Neural progenitor cell (in vitro differentiated cells): ENCODE results near the gene AEBP1. TPM values are rescaled to one million over a fixed set of nuclear protein-coding genes. Genes with fewer than 3 reads are reported as not detected.
A peak's percentile ranks its signal among the peaks of the same experiment; 100 is the strongest.

Experiments used
- DNase-seq: peaks from one replicate; pipeline ENCODE4 v3.0.0-alpha.2; 2016; ENCODE audit warnings: low spot score
- H2AFZ ChIP-seq: fragments of 200-600 bp; sonication (generic); replicated peaks from 2 replicates; pipeline ENCODE4 v1.6.1; 2016; ENCODE audit warnings: antibody characterized with exemption
- H3F3A ChIP-seq: fragments of 200-600 bp; sonication (generic); 2 replicates; pipeline ENCODE4 v1.6.1; 2016; ENCODE audit warnings: antibody characterized with exemption, low read depth
- H3K27ac ChIP-seq: fragments of 200-600 bp; sonication (generic); 2 replicates; pipeline ENCODE4 v1.5.1; 2016; ENCODE audit warnings: mild to moderate bottlenecking
- H3K27me3 ChIP-seq: fragments of 200-600 bp; sonication (generic); 2 replicates; pipeline ENCODE4 v1.6.1; 2016; ENCODE audit warnings: mild to moderate bottlenecking, moderate library complexity
- H3K36me3 ChIP-seq: fragments of 200-600 bp; sonication (generic); 2 replicates; pipeline ENCODE4 v1.5.1; 2016
- H3K4me1 ChIP-seq: fragments of 200-600 bp; sonication (generic); 2 replicates; pipeline ENCODE4 v1.6.1; 2016; ENCODE audit warnings: mixed run types
- H3K4me2 ChIP-seq: fragments of 200-600 bp; sonication (generic); 2 replicates; pipeline ENCODE4 v1.6.1; 2016
- H3K4me3 ChIP-seq: fragments of 200-600 bp; sonication (generic); 2 replicates; pipeline ENCODE4 v1.5.1; 2016
- H3K79me2 ChIP-seq: fragments of 200-600 bp; sonication (generic); 2 replicates; pipeline ENCODE4 v1.6.1; 2016; ENCODE audit warnings: low read depth
- H3K9ac ChIP-seq: fragments of 200-600 bp; sonication (generic); 2 replicates; pipeline ENCODE4 v1.6.1; 2016
- H3K9me3 ChIP-seq: fragments of 200-600 bp; sonication (generic); 2 replicates; pipeline ENCODE4 v1.5.1; 2016; ENCODE audit warnings: low read depth
- H4K20me1 ChIP-seq: fragments of 200-600 bp; sonication (generic); 2 replicates; pipeline ENCODE4 v1.6.1; 2016; ENCODE audit warnings: low read depth
- H3K27ac Mint-ChIP-seq: 3 replicates; pipeline ENCODE4 v1.8.0; 2021; ENCODE audit warnings: mixed read lengths
- H3K27me3 Mint-ChIP-seq: 2 replicates; pipeline ENCODE4 v1.8.0; 2022; ENCODE audit warnings: low read depth, mild to moderate bottlenecking, inconsistent platforms, moderate library complexity, mixed read lengths; ENCODE audit not compliant: insufficient read depth
- H3K36me3 Mint-ChIP-seq: 3 replicates; pipeline ENCODE4 v1.8.0; 2021; ENCODE audit warnings: mixed read lengths
- H3K4me1 Mint-ChIP-seq: 3 replicates; pipeline ENCODE4 v1.8.0; 2021; ENCODE audit warnings: mixed read lengths
- H3K4me3 Mint-ChIP-seq: 3 replicates; pipeline ENCODE4 v1.8.0; 2021; ENCODE audit warnings: mild to moderate bottlenecking, moderate library complexity, mixed read lengths
- H3K9me3 Mint-ChIP-seq: 3 replicates; pipeline ENCODE4 v1.8.0; 2020; ENCODE audit warnings: mixed read lengths
- EZH2 ChIP-seq: fragments of 200-600 bp; sonication (generic); IDR thresholded peaks from 2 replicates; pipeline ENCODE4 v1.6.1; 2017; ENCODE audit warnings: antibody characterized with exemption, mild to moderate bottlenecking, moderate library complexity
- EZH2phosphoT487 ChIP-seq: fragments of 200-600 bp; sonication (generic); IDR thresholded peaks from 2 replicates; pipeline ENCODE4 v1.6.1; 2017; ENCODE audit warnings: antibody characterized with exemption
- total RNA-seq: library from RNA; depleted of rRNA; stranded (reverse); fragments of >200 nt; gene quantifications from 2 replicates; pipeline ENCODE4 v1.2.3, GENCODE V29; 2015; ENCODE audit warnings: low replicate concordance
- TF ChIP-seq, protein P1 (sequence below): fragments of 200-600 bp; sonication (generic); IDR thresholded peaks from 2 replicates; pipeline ENCODE4 v1.5.1; 2017; ENCODE audit warnings: antibody characterized with exemption, mild to moderate bottlenecking

The AEBP1 gene
- total RNA-seq, 1 donor from 2014 or later: 4.5 TPM

DNA sequence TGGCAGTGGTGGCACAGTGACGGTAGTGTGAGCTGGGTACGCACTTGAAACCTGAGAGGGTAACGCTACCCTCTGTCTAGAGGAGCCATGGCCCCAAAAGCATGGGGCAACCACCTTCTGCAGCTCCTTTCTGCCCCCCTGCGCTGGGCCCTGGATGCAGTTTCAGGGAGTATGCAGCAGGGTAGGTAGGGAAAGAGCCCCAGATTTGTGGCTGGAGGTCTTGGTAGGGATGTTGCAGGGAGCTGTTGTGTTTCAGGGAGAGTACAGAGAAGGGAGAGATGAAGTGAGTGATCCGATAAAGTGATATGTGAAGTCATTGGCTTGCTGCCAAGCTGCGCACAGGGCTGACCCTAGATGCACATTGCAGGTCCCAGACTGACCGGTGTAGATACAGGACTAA is 36.1 kb upstream of the AEBP1 start:
- H3K36me3 ChIP-seq: no peaks in the 10 kb centered on the region
- H3F3A ChIP-seq: peaks cover 31% of the 10 kb centered on the region
- no peak overlapping the region for H2AFZ ChIP-seq
- DNase-seq: no peak
- Mint-ChIP-seq H3K27ac (no peak overlapping the region), H3K4me3 (no peak overlapping the region), H3K9me3 (no peaks in the 10 kb centered on the region), H3K36me3 (no peaks in the 10 kb centered on the region), H3K27me3 (peaks cover 21% of the 10 kb centered on the region), H3K4me1 (peaks cover 21% of the 10 kb centered on the region)
- H3K27ac ChIP-seq: no peak overlapping the region
- no peak overlapping the region for H3K4me2 ChIP-seq
- H3K4me1 ChIP-seq: peaks cover 31% of the 10 kb centered on the region
- peaks cover 15% of the 10 kb centered on the region for H4K20me1 ChIP-seq
- no peaks in the 10 kb centered on the region for H3K79me2 ChIP-seq
- peaks cover 9% of the 10 kb centered on the region for H3K27me3 ChIP-seq
- TF ChIP-seq EZH2 (no peak), EZH2phosphoT487 (no peak)
- TF ChIP-seq, protein P1, sequence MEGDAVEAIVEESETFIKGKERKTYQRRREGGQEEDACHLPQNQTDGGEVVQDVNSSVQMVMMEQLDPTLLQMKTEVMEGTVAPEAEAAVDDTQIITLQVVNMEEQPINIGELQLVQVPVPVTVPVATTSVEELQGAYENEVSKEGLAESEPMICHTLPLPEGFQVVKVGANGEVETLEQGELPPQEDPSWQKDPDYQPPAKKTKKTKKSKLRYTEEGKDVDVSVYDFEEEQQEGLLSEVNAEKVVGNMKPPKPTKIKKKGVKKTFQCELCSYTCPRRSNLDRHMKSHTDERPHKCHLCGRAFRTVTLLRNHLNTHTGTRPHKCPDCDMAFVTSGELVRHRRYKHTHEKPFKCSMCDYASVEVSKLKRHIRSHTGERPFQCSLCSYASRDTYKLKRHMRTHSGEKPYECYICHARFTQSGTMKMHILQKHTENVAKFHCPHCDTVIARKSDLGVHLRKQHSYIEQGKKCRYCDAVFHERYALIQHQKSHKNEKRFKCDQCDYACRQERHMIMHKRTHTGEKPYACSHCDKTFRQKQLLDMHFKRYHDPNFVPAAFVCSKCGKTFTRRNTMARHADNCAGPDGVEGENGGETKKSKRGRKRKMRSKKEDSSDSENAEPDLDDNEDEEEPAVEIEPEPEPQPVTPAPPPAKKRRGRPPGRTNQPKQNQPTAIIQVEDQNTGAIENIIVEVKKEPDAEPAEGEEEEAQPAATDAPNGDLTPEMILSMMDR: no peak
- H3K4me3 ChIP-seq: no peak overlapping the region
- no peak overlapping the region for H3K9ac ChIP-seq
- no peaks in the 10 kb centered on the region for H3K9me3 ChIP-seq

DNA sequence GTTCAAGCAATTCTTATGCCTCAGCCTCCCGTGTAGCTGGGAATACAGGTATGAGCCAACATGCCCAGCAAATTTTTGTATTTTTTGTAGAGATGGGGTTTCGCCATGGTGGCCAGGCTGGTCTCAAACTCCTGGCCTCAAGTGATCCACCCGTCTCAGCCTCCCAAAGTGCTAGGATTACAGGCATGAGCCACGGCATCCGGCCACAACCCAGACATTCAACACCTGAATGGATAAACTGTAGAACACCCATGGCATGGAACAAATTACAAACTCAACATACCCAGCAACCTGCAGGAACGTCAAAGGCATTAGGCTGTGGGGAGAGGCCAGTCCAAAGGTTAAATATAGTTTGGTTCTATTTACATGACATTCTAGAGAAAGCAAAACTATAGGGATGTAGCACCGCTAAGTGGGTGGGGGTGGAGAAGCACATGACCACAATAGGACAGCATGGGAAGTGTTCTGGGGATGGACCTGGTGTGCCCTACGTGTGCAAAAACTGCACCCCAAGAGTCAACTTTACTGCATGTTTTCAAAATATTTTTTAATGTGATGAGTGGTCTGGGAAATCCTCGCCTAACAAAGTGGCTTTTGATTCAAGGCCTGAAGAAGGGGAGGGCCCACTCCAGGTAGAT is 32.3 kb upstream of the AEBP1 start:
- no peak overlapping the region for H2AFZ ChIP-seq
- no peak overlapping the region for H3K9ac ChIP-seq
- H4K20me1 ChIP-seq: no peaks in the 10 kb centered on the region
- no peaks in the 10 kb centered on the region for H3K79me2 ChIP-seq
- TF ChIP-seq EZH2phosphoT487: no peak
- no peak for TF ChIP-seq EZH2
- TF ChIP-seq, protein P1: no peak
- H3K4me1 ChIP-seq: no peaks in the 10 kb centered on the region
- Mint-ChIP-seq H3K36me3 (no peaks in the 10 kb centered on the region), H3K27me3 (peaks cover 9% of the 10 kb centered on the region), H3K4me3 (peak overlapping the region; percentile 27), H3K4me1 (peaks cover 2% of the 10 kb centered on the region), H3K9me3 (no peaks in the 10 kb centered on the region), H3K27ac (no peak overlapping the region)
- H3F3A ChIP-seq: peaks cover 7% of the 10 kb centered on the region
- no peaks in the 10 kb centered on the region for H3K9me3 ChIP-seq
- no peak overlapping the region for H3K4me2 ChIP-seq
- H3K36me3 ChIP-seq: no peaks in the 10 kb centered on the region
- H3K27ac ChIP-seq: no peak overlapping the region
- DNase-seq: no peak
- H3K4me3 ChIP-seq: no peak overlapping the region
- H3K27me3 ChIP-seq: peaks cover 9% of the 10 kb centered on the region

DNA sequence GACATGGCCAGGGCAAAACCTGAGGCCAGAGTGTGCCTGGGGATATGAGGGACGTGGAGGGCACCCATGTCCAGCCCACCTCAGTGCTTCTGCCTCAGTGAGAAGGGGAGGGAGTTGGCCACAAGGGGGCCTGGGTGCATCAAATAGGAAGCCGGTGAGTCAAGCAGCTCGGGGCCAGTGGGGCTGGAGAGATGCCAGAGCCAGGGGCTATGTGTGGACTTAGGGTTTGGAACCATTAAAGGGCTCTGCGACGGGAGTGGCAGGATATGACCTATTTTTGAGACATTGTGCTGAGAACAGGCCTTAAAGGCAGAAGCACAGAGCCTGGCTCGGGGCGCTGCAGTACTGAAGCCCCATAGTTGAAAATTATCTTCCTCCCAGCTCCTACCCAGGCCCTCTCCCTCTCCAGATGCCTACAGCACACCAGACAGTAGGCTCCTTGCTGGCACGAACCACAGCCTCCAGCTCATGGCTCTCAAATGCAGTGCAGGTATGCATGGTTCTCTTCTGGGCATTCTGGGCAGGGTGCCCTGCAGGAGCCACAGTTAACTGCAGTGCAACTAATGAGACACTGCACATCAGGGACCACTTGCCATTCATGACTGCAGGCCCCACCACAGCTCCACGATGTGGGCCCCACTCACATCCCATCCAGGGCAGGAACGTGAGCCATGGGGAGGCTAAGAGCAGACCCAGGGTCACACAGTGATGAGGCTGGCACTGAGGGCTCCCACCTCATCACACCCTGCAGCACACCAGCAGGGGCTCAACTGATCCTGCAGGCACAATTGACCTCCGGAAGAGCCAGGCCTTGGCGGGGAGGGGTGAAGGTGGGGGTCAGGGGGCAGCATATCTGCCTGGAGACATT is 31.5 kb upstream of the AEBP1 start:
- no peak for TF ChIP-seq EZH2phosphoT487
- TF ChIP-seq, protein P1: peak; percentile 67
- Histone ChIP-seq H3K27me3 (peaks cover 9% of the 10 kb centered on the region), H3K9ac (no peak overlapping the region), H4K20me1 (no peaks in the 10 kb centered on the region), H3F3A (peaks cover 7% of the 10 kb centered on the region), H3K27ac (no peak overlapping the region), H2AFZ (no peak overlapping the region), H3K79me2 (no peaks in the 10 kb centered on the region), H3K4me1 (no peaks in the 10 kb centered on the region), H3K9me3 (no peaks in the 10 kb centered on the region), H3K36me3 (no peaks in the 10 kb centered on the region), H3K4me2 (no peak overlapping the region), H3K4me3 (no peak overlapping the region)
- Mint-ChIP-seq H3K36me3 (no peaks in the 10 kb centered on the region), H3K27ac (no peak overlapping the region), H3K4me1 (peaks cover 2% of the 10 kb centered on the region), H3K9me3 (no peaks in the 10 kb centered on the region), H3K27me3 (peaks cover 9% of the 10 kb centered on the region), H3K4me3 (peak overlapping the region; percentile 27)
- peak; percentile 74 for DNase-seq
